CD4-positive, alpha-beta T cell (primary cell): ENCODE results near the gene CDH5. TPM values are rescaled to one million over a fixed set of nuclear protein-coding genes. Genes with fewer than 3 reads are reported as not detected.

ENCODE experiments used
- ATAC-seq: fragments of 200-7000 bp; cut with Tn5 transposase; one replicate; pipeline ENCODE4 v1.10.0; 2022; ENCODE audit warnings: mild to moderate bottlenecking; ENCODE audit not compliant: poor library complexity
- CTCF ChIA-PET: fragments of 350-600 bp; sonication (Branson Sonifier 250); formaldehyde crosslinking; loops from one replicate; lab custom pipeline; 2021; ENCODE audit warnings: antibody characterized with exemption, inconsistent platforms; lab: Charles Lee
- POLR2A ChIA-PET: fragments of 350-600 bp; sonication (Branson Sonifier 250); formaldehyde crosslinking; loops from one replicate; lab custom pipeline; 2021; ENCODE audit warnings: antibody characterized with exemption, inconsistent platforms; lab: Charles Lee
- DNase-seq, 14 experiments: peaks; one replicate each; pipeline ENCODE4 v3.0.0-alpha.2; 2013 to 2020; ENCODE audit warnings: mixed read lengths in 2 of 14
- H3K27ac ChIP-seq, 2 donors: one replicate each; pipeline versions ENCODE4 v1.5.1 to v1.7.0; 2013; ENCODE audit warnings: low read length in 2 of 2, low read depth in 1 of 2, mild to moderate bottlenecking in 1 of 2
- H3K27me3 ChIP-seq, 2 experiments: 1 replicate in 1 of 2; 2 replicates in 1 of 2; pipeline versions ENCODE4 v1.6.1 to v1.7.0; 2013; ENCODE audit warnings: low read length in 2 of 2, control low read depth in 1 of 2, mild to moderate bottlenecking in 1 of 2, moderate library complexity in 1 of 2; ENCODE audit not compliant: insufficient read depth in 2 of 2, control insufficient read depth in 1 of 2
- H3K36me3 ChIP-seq: one replicate; pipeline ENCODE4 v1.6.1; 2013; ENCODE audit warnings: low read length, control low read depth; ENCODE audit not compliant: insufficient read depth
- H3K4me1 ChIP-seq: one replicate; pipeline ENCODE4 v1.6.1; 2013; ENCODE audit warnings: low read length, control low read depth; ENCODE audit not compliant: insufficient read depth
- H3K4me3 ChIP-seq: one replicate; pipeline ENCODE4 v1.5.1; 2013; ENCODE audit warnings: mild to moderate bottlenecking, low read length, moderate library complexity
- H3K9me3 ChIP-seq, 2 experiments: 1 replicate in 1 of 2; 2 replicates in 1 of 2; pipeline versions ENCODE4 v1.6.1 to v1.7.0; 2013; ENCODE audit warnings: low read length in 2 of 2, mild to moderate bottlenecking in 2 of 2, control low read depth in 1 of 2, moderate library complexity in 1 of 2; ENCODE audit not compliant: control insufficient read depth in 1 of 2, insufficient read depth in 1 of 2
- H3K27ac Mint-ChIP-seq: one replicate; pipeline ENCODE4 v1.8.0; 2020; ENCODE audit warnings: mixed read lengths
- H3K27me3 Mint-ChIP-seq: one replicate; pipeline ENCODE4 v1.8.0; 2021; ENCODE audit warnings: mixed read lengths
- H3K36me3 Mint-ChIP-seq: one replicate; pipeline ENCODE4 v1.8.0; 2021; ENCODE audit warnings: low read depth, mixed read lengths
- H3K4me1 Mint-ChIP-seq: one replicate; pipeline ENCODE4 v1.8.0; 2021; ENCODE audit warnings: low read depth, mixed read lengths
- H3K4me3 Mint-ChIP-seq: one replicate; pipeline ENCODE4 v1.8.0; 2020; ENCODE audit warnings: mild to moderate bottlenecking, mixed read lengths
- H3K9me3 Mint-ChIP-seq: one replicate; pipeline ENCODE4 v1.8.0; 2020; ENCODE audit warnings: mixed read lengths
- intact Hi-C, 2 experiments: fragments of 100-400 bp; cut with DNase I in 1 of 2; cut with micrococcal nuclease in 1 of 2; formaldehyde crosslinking; loops; one replicate each; pipeline versions ENCODE4 v1.15.1 to v1.9.0; 2023 to 2025; cut with DNase I, micrococcal nuclease
- total RNA-seq, 174 experiments: library from RNA in 2 of 174; stranded (reverse) in 2 of 174; gene quantifications; one replicate each; pipeline ENCODE4 v1.2.3 and lab custom pipeline; 2021 to 2026
- TF ChIP-seq, protein P1 (sequence below): fragments of 200-600 bp; IDR thresholded peaks from one replicate; pipeline ENCODE4 v1.8.0; 2022; ENCODE audit warnings: antibody characterized with exemption, mild to moderate bottlenecking

CDH5 gene
- total RNA-seq, 2 experiments from 2014 or later: not detected

DNA sequence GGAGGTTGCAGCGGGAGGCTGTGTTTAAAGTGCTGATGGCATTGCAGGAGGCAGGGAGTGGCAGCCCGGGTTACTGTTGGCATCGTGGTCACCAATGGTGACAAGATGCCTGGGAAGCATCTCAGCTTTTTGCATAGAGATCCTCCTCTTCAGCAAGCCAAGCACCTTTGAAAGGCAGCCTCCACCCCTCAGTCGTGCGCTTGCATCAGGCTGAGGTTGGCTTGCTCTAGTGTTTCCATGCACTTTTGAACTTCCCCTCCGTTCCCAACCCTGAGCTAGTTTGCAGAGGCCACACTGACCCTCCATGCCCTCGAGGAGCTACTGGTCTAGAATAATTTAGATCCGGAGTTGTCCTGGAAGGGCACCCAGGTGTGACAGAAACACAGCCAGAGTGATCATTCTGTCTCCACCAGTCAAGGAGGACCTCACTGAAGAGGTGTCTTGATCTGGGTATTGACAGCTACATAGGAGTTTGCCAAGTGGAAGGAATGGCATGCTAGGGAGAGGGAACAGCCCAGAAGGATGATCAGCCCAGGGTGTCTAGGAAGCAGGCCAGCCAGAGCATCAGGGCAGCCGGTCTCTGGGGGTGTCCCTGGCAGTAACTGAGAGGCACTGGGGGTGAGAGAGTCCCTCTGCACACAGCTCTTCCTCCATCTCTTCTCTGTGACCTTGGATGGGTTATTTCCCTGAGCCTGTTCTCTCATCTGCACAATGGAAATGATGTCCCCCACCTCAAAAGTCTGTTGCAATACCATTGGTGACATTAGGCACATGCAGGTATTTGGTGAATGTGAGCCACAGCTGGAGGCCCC, 68.3 kb downstream of the CDH5 start:
- intact Hi-C loops: no loop called here
- H3K4me3 Mint-ChIP-seq: no peak overlapping the region
- Histone ChIP-seq H3K27ac (no peak overlapping the region), H3K36me3 (no peaks in the 10 kb centered on the region), H3K9me3 (no peaks in the 10 kb centered on the region), H3K4me3 (no peak overlapping the region), H3K27me3 (peaks cover 9 to 12% of the 10 kb centered on the region in 2 experiments), H3K4me1 (no peaks in the 10 kb centered on the region)
- ATAC-seq (no peak), DNase-seq (no peak)
- no peak overlapping the region for H3K27ac Mint-ChIP-seq
- CTCF ChIA-PET: no interaction called here
- TF ChIP-seq, protein P1, sequence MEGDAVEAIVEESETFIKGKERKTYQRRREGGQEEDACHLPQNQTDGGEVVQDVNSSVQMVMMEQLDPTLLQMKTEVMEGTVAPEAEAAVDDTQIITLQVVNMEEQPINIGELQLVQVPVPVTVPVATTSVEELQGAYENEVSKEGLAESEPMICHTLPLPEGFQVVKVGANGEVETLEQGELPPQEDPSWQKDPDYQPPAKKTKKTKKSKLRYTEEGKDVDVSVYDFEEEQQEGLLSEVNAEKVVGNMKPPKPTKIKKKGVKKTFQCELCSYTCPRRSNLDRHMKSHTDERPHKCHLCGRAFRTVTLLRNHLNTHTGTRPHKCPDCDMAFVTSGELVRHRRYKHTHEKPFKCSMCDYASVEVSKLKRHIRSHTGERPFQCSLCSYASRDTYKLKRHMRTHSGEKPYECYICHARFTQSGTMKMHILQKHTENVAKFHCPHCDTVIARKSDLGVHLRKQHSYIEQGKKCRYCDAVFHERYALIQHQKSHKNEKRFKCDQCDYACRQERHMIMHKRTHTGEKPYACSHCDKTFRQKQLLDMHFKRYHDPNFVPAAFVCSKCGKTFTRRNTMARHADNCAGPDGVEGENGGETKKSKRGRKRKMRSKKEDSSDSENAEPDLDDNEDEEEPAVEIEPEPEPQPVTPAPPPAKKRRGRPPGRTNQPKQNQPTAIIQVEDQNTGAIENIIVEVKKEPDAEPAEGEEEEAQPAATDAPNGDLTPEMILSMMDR: no peak
- peaks cover 58% of the 10 kb centered on the region for H3K27me3 Mint-ChIP-seq
- no peaks in the 10 kb centered on the region for H3K4me1 Mint-ChIP-seq
- H3K36me3 Mint-ChIP-seq: no peaks in the 10 kb centered on the region
- POLR2A ChIA-PET: interaction anchor here (1.0 kb wide), 1 partner anchor 23 kb away, joined by 3 read pairs; no protein-coding TSS in a partner anchor
- no peaks in the 10 kb centered on the region for H3K9me3 Mint-ChIP-seq

DNA sequence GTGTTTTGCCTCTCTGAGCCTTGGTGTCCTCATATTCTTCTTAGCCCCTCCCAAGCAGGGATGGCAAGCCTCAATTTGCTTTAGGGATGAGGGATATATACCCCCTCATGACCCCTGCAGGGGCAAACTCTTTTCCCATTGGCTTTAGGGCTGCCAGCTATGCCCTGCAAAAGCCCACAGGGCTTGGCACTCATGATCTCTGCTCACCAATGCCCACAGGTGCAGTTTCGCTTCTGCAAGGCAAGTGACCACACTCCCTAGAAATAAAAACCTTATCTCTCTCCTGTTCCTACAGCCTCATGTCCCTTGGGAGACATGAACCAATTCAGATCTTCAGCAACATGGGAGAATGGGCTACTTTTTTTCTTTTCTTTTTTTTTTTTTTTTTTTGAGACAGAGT, 69.4 kb downstream of the CDH5 start:
- H3K27ac Mint-ChIP-seq: no peak overlapping the region
- Histone ChIP-seq H3K36me3 (no peaks in the 10 kb centered on the region), H3K27ac (no peak overlapping the region), H3K27me3 (peaks cover 5 to 11% of the 10 kb centered on the region in 2 experiments), H3K9me3 (no peaks in the 10 kb centered on the region), H3K4me1 (no peaks in the 10 kb centered on the region), H3K4me3 (no peak overlapping the region)
- POLR2A ChIA-PET: no interaction called here
- DNase-seq: no peak
- no peaks in the 10 kb centered on the region for H3K36me3 Mint-ChIP-seq
- no peak for ATAC-seq
- no peaks in the 10 kb centered on the region for H3K4me1 Mint-ChIP-seq
- CTCF ChIA-PET: no interaction called here
- peaks cover 55% of the 10 kb centered on the region for H3K27me3 Mint-ChIP-seq
- TF ChIP-seq, protein P1: no peak
- intact Hi-C loops: no loop called here
- H3K4me3 Mint-ChIP-seq: no peak overlapping the region
- H3K9me3 Mint-ChIP-seq: no peaks in the 10 kb centered on the region

DNA sequence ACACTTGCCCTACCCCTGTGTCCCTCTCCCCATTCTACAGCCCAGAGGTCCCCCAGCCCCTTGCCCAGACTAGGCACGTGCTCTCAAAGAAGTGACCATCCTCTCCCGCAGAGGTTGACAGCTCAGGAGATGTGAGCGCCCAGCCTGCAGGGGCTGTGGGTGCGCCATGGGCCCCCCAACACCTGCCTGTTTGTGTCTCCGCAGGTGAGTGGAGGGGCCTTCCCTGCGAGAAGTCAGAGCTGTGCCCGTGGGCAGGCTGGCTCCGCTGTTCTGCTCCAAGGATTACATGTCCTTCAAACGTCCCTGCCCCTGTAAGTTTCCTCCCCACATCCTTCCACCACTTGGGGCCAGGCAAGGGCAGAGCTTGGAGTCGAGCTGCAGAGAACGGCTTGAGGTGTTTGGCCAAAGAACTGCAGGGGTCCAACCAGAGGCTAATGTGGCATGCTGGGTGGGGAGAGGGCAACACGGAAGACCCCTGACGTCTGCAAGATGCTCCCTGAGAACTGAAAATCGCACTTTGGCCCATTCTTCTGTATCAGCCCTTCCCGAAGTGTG, 71.0 kb downstream of the CDH5 start:
- DNase-seq (no peak), ATAC-seq (no peak)
- intact Hi-C loops: no loop called here
- Histone ChIP-seq H3K36me3 (no peaks in the 10 kb centered on the region), H3K4me1 (no peaks in the 10 kb centered on the region), H3K27ac (no peak overlapping the region), H3K9me3 (no peaks in the 10 kb centered on the region), H3K4me3 (no peak overlapping the region), H3K27me3 (peaks cover 0 to 13% of the 10 kb centered on the region in 2 experiments)
- POLR2A ChIA-PET: no interaction called here
- no peak overlapping the region for H3K4me3 Mint-ChIP-seq
- H3K36me3 Mint-ChIP-seq: no peaks in the 10 kb centered on the region
- TF ChIP-seq, protein P1: no peak
- no peaks in the 10 kb centered on the region for H3K4me1 Mint-ChIP-seq
- peaks cover 42% of the 10 kb centered on the region for H3K27me3 Mint-ChIP-seq
- CTCF ChIA-PET: no interaction called here
- no peak overlapping the region for H3K27ac Mint-ChIP-seq
- no peaks in the 10 kb centered on the region for H3K9me3 Mint-ChIP-seq
